ENCODE measurements around the gene KIAA0825.

Gene KIAA0825

GRCh38 chr5:94522117-94522516 is 96.3 kb downstream of the KIAA0825 start:
- no peak for TF ChIP-seq CTCF (IDR thresholded peaks at IDR 0.05)

- TF ChIP-seq CTCF (IDR thresholded peaks at IDR 0.05), result no peak
Measured at GRCh38 chr5:94517490-94518488, 100.6 kb downstream of the KIAA0825 start.

DNA sequence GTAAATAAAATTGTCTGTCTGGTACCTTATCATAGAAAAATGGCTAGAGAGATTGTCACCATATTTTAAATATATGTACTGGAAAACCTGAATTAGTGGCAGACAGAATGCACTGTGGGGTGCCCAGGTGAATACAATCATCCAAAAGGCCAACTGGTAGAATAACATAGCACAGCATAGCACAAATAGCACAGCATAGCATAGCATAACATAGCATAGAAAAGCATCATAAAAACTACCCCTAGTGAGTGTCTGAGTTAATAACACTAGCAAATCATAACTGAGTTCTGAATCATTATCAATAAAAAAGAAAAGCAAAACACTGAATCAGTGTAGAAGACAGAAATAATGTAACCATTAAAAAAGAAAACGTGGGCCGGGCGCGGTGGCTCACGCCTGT is 102.3 kb downstream of the KIAA0825 start:
- no peak for TF ChIP-seq CTCF (IDR thresholded peaks at IDR 0.05)

- no peak for TF ChIP-seq CTCF (IDR thresholded peaks at IDR 0.05)
Measured at GRCh38 chr5:94508461-94509148, 109.8 kb downstream of the KIAA0825 start.

DNA sequence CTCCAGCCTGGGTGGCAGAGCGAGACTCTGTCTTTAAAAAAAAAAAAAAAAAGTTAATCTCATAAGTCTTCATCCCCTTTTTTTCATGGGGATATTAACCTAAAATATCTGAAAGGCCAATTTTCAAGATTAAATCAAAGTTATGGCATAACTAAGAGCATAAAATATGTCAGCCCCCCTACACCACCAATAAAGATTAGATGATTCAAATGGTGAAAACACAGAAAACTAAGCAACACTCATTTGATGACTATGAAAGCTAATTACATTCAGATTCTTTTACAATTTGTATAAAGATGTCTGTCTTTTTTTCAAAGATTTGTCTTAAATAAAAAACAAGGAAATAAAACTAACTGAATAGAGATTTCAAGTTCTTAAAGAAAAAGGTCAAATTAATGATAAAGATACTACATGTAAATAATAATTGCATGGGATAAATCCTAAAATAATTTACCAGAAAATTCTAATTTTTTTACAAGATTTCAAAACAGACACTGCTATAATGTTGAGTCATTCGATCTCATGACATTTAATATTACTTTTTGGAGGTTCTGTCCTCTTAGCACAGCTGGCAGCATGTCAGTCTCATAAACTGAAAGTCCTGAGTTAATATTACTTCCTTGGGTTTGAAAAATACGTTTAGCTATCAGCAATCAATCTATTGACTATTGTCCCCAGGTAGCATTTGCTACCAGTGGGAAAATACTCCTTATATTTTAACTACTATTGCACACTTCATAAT is 112.9 kb downstream of the KIAA0825 start:
- TF ChIP-seq CTCF (IDR thresholded peaks at IDR 0.05), result no peak

DNA sequence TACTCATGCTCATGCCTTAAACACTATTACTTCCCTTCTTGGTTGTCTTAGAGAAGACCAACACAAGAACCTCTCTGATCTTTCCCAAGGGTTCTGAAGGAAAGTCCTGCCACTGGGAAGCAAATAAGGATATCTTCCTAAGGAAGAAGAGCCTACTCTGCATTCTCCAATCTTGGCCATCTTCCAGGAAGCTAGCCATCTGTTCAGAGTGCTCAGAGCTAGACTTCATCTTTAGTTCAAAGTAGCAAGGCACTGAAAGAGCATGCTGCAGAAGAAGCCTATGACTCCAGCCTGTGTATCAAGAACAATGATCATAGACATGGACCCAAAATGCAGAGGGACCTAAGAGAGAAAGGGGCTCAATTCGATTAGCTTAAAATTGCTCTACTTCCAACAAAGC is 114.7 kb downstream of the KIAA0825 start:
- no peak for TF ChIP-seq CTCF (IDR thresholded peaks at IDR 0.05)

GRCh38 chr5:94501365-94501764 is 117.0 kb downstream of the KIAA0825 start:
- TF ChIP-seq CTCF (IDR thresholded peaks at IDR 0.05), result no peak
